ENCODE measurements around the gene CORO2A.

- no peak for TF ChIP-seq CTCF (IDR thresholded peaks at IDR 0.05)
- no peak for TF ChIP-seq POLR2A (IDR thresholded peaks at IDR 0.05)
These were observed 44.0 kb downstream of the CORO2A start for GRCh38 chr9:98148486-98148885.

Measured in body of pancreas (tissue), 4 donors.